ENCODE data around the gene SAMD10. TPM values are rescaled to one million over a fixed set of nuclear protein-coding genes. Genes with fewer than 3 reads are reported as not detected.
"Not testable (repeated sequence)": the region's sequence is repeated elsewhere in the genome, so short reads cannot be mapped to it uniquely, and the experiment has no call there.

SAMD10 gene
- total and polyA plus RNA-seq, 12 donors: 3.4 to 8.8 (median 4.0) TPM

DNA sequence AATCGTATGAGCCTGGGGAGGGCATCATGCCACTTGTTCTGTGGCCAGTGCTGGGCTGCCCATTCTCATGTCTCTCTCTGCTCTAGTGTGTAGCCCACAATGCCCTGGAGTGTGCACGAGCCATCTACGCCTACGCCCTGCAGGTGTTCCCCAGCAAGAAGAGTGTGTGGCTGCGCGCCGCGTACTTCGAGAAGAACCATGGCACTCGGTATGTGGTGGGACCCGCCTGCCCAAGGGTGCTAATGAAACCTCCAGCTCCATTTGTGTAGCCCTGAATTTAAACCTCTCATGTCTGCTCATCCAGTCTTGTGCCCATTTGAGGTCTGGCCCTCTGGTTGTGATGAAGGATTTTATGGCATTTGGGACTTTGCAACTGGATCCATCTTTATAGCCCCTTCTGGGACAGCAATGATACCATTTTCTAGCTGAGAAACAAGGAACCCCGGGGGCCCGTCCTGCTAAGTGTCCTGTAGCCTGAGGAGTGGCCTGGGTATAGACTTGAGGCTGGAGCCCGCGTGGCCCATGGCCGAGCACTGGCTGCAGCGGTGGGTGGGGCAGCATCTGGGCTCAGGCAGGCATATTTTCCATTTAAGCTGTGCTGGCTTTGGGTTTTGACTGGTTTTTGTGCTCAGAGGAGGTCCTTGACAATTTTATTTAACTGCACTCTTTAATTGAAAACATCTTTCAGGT is 43.4 kb upstream of the SAMD10 start:
- no peaks in the 10 kb centered on the region for H3K4me1 ChIP-seq
- no peaks in the 10 kb centered on the region for H3K27me3 ChIP-seq
- no peak overlapping the region for H3K4me3 ChIP-seq
- intact Hi-C loops (cut with DNase I): loop anchor here in 1 of 10 donors (5.0 kb wide), 1 partner anchor 36 kb away; no protein-coding TSS in a partner anchor
- H3K9me3 ChIP-seq: no peaks in the 10 kb centered on the region
- DNase-seq (no peak), ATAC-seq (no peak)
- TF ChIP-seq, protein P1, sequence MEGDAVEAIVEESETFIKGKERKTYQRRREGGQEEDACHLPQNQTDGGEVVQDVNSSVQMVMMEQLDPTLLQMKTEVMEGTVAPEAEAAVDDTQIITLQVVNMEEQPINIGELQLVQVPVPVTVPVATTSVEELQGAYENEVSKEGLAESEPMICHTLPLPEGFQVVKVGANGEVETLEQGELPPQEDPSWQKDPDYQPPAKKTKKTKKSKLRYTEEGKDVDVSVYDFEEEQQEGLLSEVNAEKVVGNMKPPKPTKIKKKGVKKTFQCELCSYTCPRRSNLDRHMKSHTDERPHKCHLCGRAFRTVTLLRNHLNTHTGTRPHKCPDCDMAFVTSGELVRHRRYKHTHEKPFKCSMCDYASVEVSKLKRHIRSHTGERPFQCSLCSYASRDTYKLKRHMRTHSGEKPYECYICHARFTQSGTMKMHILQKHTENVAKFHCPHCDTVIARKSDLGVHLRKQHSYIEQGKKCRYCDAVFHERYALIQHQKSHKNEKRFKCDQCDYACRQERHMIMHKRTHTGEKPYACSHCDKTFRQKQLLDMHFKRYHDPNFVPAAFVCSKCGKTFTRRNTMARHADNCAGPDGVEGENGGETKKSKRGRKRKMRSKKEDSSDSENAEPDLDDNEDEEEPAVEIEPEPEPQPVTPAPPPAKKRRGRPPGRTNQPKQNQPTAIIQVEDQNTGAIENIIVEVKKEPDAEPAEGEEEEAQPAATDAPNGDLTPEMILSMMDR (IDR thresholded peaks at IDR 0.05): no peak
- 96 to 99% methylated on average over 17 of the region's 17 CpGs for WGBS, 2 donors
- H3K27ac ChIP-seq: no peak overlapping the region
- H3K36me3 ChIP-seq: peaks cover 7 to 98% (median 83%) of the 10 kb centered on the region in 9 donors

DNA sequence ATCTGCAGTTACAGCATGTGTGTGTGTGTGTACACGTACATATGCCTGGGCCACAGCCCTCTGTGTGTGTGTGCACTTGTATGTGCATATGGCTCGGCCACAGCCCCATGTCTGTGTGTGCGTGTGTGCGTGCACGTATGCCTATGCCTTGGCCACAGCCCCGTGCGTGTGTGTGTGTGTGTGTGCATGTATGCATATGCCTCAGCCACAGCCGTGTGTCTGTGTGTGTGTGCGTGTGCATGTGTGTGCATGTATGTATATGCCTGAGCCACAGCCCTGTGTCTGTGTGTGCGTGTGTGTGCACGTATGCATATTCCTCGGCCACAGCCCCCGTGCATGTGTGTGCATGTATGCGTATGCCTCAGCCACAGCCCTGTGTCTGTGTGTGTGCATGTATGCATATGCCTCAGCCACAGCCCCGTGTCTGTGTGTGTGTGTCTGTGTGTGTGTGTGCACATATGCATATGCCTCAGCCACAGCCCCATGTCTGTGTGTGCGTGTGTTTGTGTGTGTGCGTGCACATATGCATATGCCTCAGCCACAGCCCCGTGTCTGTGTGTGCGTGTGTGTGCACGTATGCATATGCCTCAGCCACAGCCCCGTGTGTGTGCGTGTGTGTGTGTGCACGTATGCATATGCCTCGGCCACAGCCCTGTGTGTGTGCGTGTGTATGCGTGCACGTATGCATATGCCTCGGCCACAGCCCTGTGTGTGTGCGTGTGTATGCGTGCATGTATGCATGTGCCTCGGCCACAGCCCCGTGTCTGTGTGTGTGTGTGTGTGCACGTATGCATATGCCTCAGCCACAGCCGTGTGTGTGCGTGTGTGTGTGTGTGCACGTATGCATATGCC is 41.9 kb upstream of the SAMD10 start:
- Histone ChIP-seq H3K36me3 (peaks cover 8 to 98% (median 73%) of the 10 kb centered on the region in 9 donors), H3K4me1 (no peaks in the 10 kb centered on the region), H3K27me3 (no peaks in the 10 kb centered on the region), H3K27ac (no peak overlapping the region), H3K4me3 (no peak overlapping the region), H3K9me3 (no peaks in the 10 kb centered on the region)
- TF ChIP-seq, protein P1 (IDR thresholded peaks at IDR 0.05): no peak
- intact Hi-C loops (cut with DNase I): loop anchor here in 1 of 10 donors (5.0 kb wide), 1 partner anchor 34 kb away; no protein-coding TSS in a partner anchor
- no peak for ATAC-seq
- WGBS, 2 donors: 94 to 97% methylated on average over 36 of the region's 36 CpGs
- DNase-seq: no peak

DNA sequence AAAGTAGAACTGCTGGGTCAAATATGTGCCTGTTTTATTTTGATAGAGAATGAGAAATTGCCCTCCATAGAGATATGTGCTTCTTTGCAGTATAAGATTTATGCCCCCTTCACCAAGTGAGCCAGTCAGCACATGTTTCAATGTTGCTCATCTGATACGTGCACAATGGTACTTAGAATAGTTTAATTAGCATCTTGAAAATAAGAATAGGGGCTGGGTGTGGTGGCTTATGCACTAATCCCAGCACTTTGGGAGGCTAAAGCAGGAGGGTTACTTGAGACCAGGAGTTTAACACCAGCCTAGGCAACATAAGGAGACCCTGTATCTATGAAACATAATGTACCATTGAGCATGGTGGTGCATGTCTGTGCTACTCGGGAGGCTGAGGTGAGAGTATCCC is 36.2 kb upstream of the SAMD10 start:
- peaks cover 0 to 91% (median 71%) of the 10 kb centered on the region in 9 donors for H3K36me3 ChIP-seq
- H3K9me3 ChIP-seq: no peaks in the 10 kb centered on the region
- intact Hi-C loops (cut with DNase I): no loop called here
- DNase-seq (no peak), ATAC-seq (no peak)
- no peaks in the 10 kb centered on the region for H3K27me3 ChIP-seq
- no peak overlapping the region for H3K27ac ChIP-seq
- H3K4me1 ChIP-seq: no peaks in the 10 kb centered on the region
- WGBS, 2 donors: 69 to 81% methylated on average over 2 of the region's 2 CpGs
- TF ChIP-seq, protein P1 (IDR thresholded peaks at IDR 0.05): no peak
- H3K4me3 ChIP-seq: no peak overlapping the region

DNA sequence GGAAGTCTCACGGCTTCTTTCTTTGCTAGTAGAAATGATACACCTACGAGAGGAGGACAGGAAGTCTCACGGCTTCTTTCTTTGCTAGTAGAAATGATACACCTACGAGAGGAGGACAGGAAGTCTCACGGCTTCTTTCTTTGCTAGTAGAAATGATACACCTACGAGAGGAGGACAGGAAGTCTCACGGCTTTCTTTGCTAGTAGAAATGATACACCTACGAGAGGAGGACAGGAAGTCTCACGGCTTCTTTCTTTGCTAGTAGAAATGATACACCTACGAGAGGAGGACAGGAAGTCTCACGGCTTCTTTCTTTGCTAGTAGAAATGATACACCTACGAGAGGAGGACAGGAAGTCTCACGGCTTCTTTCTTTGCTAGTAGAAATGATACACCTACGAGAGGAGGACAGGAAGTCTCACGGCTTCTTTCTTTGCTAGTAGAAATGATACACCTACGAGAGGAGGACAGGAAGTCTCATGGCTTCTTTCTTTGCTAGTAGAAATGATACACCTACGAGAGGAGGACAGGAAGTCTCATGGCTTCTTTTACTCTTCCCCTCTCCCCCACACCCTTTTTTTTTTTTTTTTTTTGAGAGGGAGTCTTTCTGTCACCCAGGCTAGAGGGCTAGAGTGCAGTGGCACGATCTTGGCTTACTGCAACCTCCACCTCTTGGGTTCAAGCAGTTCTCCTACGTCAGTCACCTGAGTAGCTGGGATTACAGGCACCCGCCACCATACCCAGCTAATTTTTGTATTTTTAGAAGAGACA is 33.1 kb upstream of the SAMD10 start:
- H3K9me3 ChIP-seq; intact Hi-C loops (cut with DNase I); DNase-seq; H3K27me3 ChIP-seq; H3K4me3 ChIP-seq; ATAC-seq: not testable (repeated sequence)
- H3K27ac ChIP-seq: peak overlapping the region in 1 of 10 donors; percentile 65
- H3K36me3 ChIP-seq: peaks cover 0 to 91% (median 55%) of the 10 kb centered on the region in 9 donors
- 91 to 93% methylated on average over 10 to 12 of the region's 20 CpGs for WGBS, 2 donors
- H3K4me1 ChIP-seq: peaks cover 0 to 14% (median 0%) of the 10 kb centered on the region in 9 donors

All from heart right ventricle (tissue), 16 donors.